ENCODE data around the gene SAP25. TPM values are rescaled to one million over a fixed set of nuclear protein-coding genes. Genes with fewer than 3 reads are reported as not detected.

SAP25 gene
- total RNA-seq, result 10 to 100 TPM in 1 of 4 donors, 1 to 10 TPM in 1, under 1 TPM in 1, not detected in 1; 0.96 to 52.4 (median 2.7) TPM

GRCh38 chr7:100573691-100574361 is at the start of gene SAP25:
TSS of gene SAP25 (minus strand) at chr7:100573900. CDS start at chr7:100573742, 158 bp downstream.
- TF ChIP-seq POLR2AphosphoS5 (IDR thresholded peaks at IDR 0.05), result no peak
- no peak for TF ChIP-seq POLR2A (IDR thresholded peaks at IDR 0.05)
- TF ChIP-seq EP300 (IDR thresholded peaks at IDR 0.05; ENCODE audit: low read depth), result no peak
- TF ChIP-seq CTCF (IDR thresholded peaks at IDR 0.05), result no peak
- H3K9me3 ChIP-seq, result no peaks in the 10 kb centered on the region

GRCh38 chr7:100621554-100621953 is 47.9 kb upstream of the SAP25 start:
- Histone ChIP-seq H3K9me3 (no peaks in the 10 kb centered on the region), H3K36me3 (no peaks in the 10 kb centered on the region), H3K27me3 (no peaks in the 10 kb centered on the region), H3K4me1 (peaks cover 0 to 5% (median 2%) of the 10 kb centered on the region in 4 donors), H3K27ac (no peak overlapping the region), H3K4me3 (no peak overlapping the region)
- WGBS, 2 donors (ENCODE audit: low coverage in 1 of 2), result 76 to 100% methylated on average over 4 to 8 of the region's 8 CpGs
- no peak for TF ChIP-seq CTCF (IDR thresholded peaks at IDR 0.05)
- no peak for TF ChIP-seq POLR2AphosphoS5 (IDR thresholded peaks at IDR 0.05)
- TF ChIP-seq POLR2A (IDR thresholded peaks at IDR 0.05), result no peak
- no peak for TF ChIP-seq EP300 (IDR thresholded peaks at IDR 0.05; ENCODE audit: low read depth)
- in situ Hi-C loops (cut with MboI; ENCODE audit: low pct_ligation_motif_present in 1 of 4, low pct_unique_long_range_greater_than_20kb in 1 of 4, low sequenced_read_pairs in 3 of 4) (no loop called here), intact Hi-C loops (cut with DNase I; ENCODE audit: low total_unique reads) (no loop called here)
- no peak for DNase-seq

More at GRCh38 chr7:100573691-100574361, at the start of gene SAP25:
- H3K27ac ChIP-seq, result no peak within 1 kb of the TSS
- in situ Hi-C loops (cut with MboI; ENCODE audit: low pct_ligation_motif_present in 1 of 4, low pct_unique_long_range_greater_than_20kb in 1 of 4, low sequenced_read_pairs in 3 of 4), result no loop called here
- no peak for DNase-seq
- no peak within 1 kb of the TSS for H3K4me3 ChIP-seq
- H3K27me3 ChIP-seq, result peaks cover 8% of the 10 kb centered on the region
- intact Hi-C loops (cut with DNase I; ENCODE audit: low total_unique reads), result no loop called here
- H3K36me3 ChIP-seq, result peaks cover 0 to 32% (median 9%) of the 10 kb centered on the region in 4 donors
- 94% methylated on average over 55 of the region's 70 CpGs; no CpG with 5 or more reads in 1 of the 2 donors for WGBS, 2 donors (ENCODE audit: low coverage in 1 of 2)
- H3K4me1 ChIP-seq, result peaks cover 12 to 23% (median 19%) of the 10 kb centered on the region in 4 donors

DNA sequence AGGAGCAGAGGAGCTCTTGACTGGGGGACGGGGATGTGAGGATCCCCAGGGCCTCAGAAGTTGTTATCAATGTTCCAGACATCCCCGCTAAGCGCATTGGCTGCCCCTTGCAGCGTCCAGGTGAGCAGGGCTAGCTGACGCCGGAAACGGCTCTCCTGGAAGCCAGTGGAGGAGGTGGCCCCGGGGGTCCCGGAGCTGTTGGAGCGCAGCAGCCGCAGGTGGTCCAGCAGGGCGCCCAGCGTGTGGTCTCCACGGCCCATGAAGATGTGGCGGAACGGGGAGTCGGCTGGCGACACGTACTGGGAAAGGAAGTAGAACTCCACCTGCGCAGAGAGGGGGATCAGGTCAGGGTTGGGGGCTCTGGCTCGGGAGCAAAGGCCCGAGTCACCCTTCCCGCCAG is 47.1 kb upstream of the SAP25 start:
- DNase-seq, result no peak
- TF ChIP-seq POLR2AphosphoS5 (IDR thresholded peaks at IDR 0.05) (no peak), POLR2A (IDR thresholded peaks at IDR 0.05) (no peak), CTCF (IDR thresholded peaks at IDR 0.05) (no peak), EP300 (IDR thresholded peaks at IDR 0.05; ENCODE audit: low read depth) (no peak)
- intact Hi-C loops (cut with DNase I; ENCODE audit: low total_unique reads) (no loop called here), in situ Hi-C loops (cut with MboI; ENCODE audit: low pct_ligation_motif_present in 1 of 4, low pct_unique_long_range_greater_than_20kb in 1 of 4, low sequenced_read_pairs in 3 of 4) (no loop called here)
- H3K4me1 ChIP-seq, result no peaks in the 10 kb centered on the region
- H3K36me3 ChIP-seq, result no peaks in the 10 kb centered on the region
- 60 to 92% methylated on average over 1 to 23 of the region's 23 CpGs for WGBS, 2 donors (ENCODE audit: low coverage in 1 of 2)
- H3K27ac ChIP-seq, result no peak overlapping the region
- H3K27me3 ChIP-seq, result no peaks in the 10 kb centered on the region
- no peak overlapping the region for H3K4me3 ChIP-seq
- no peaks in the 10 kb centered on the region for H3K9me3 ChIP-seq

DNA sequence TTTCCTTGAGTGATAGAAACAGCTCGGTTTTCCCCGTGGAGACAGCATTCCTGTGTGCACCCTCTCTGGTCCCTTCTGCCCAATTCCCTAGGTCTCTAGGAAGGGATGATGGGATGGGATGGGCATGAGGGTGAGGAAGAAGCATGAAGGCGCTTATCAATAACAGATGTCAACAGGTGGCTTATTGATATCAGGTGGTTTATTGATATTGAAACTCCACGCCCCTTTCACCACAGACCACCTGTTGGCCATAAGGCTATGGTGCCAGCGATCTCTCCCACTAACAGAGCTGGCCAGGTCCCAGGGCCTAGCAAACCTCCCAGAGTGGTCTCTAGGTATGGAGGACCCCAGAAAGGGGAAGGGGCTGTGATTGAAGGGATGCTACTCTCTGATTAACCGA is 46.5 kb upstream of the SAP25 start:
- H3K36me3 ChIP-seq, result no peaks in the 10 kb centered on the region
- DNase-seq, result no peak
- TF ChIP-seq EP300 (IDR thresholded peaks at IDR 0.05; ENCODE audit: low read depth) (no peak), CTCF (IDR thresholded peaks at IDR 0.05) (no peak)
- H3K9me3 ChIP-seq, result no peaks in the 10 kb centered on the region
- H3K27me3 ChIP-seq, result no peaks in the 10 kb centered on the region
- no peak overlapping the region for H3K4me3 ChIP-seq
- 87 to 90% methylated on average over 4 to 6 of the region's 6 CpGs for WGBS, 2 donors (ENCODE audit: low coverage in 1 of 2)
- in situ Hi-C loops (cut with MboI; ENCODE audit: low pct_ligation_motif_present in 1 of 4, low pct_unique_long_range_greater_than_20kb in 1 of 4, low sequenced_read_pairs in 3 of 4) (no loop called here), intact Hi-C loops (cut with DNase I; ENCODE audit: low total_unique reads) (no loop called here)
- no peak overlapping the region for H3K27ac ChIP-seq
- H3K4me1 ChIP-seq, result no peaks in the 10 kb centered on the region

All from transverse colon (tissue), 4 donors.